ENCODE data around the gene SEC24D.

The SEC24D gene

DNA sequence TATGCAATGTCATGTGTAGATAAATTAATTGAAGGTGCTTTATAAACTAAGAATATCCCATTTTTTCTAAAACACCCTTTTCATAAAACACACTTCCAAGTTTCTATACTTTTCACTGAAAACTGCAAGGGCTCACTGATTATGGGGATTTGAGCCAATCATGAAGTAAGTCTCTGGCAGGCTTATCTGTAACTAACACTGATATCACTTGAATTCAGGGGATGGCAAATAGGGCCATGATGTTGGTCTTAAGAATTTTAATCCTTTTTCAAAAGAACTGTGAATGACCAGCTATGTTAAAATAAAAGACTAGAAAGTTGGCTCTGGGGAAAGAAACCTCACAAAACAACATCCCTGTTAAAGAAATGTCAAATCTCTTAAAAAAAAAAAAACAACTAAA is 13.0 kb upstream of the SEC24D start:
- Histone ChIP-seq H3F3A (ENCODE audit: low read depth) (no peaks in the 10 kb centered on the region; the same call in 1 of the 2 replicates), H3K4me2 (ENCODE audit: low read depth, low read length, poor library complexity, severe bottlenecking) (no peak overlapping the region), H3K9me3 (ENCODE audit: insufficient read depth, low read depth, low read length) (no peaks in the 10 kb centered on the region), H3K9ac (ENCODE audit: low read depth, low read length, poor library complexity, severe bottlenecking) (no peak overlapping the region), H2AFZ (ENCODE audit: low read length) (no peak overlapping the region), H3K4me1 (ENCODE audit: insufficient read depth, low read length, poor library complexity, severe bottlenecking) (peaks cover 18% of the 10 kb centered on the region), H3K4me3 (ENCODE audit: low read length, poor library complexity, severe bottlenecking) (no peak overlapping the region), H4K20me1 (ENCODE audit: insufficient read depth, low read length, poor library complexity, severe bottlenecking) (no peaks in the 10 kb centered on the region), H3K9me2 (replicated peaks; ENCODE audit: low read depth, low read length) (no peaks in the 10 kb centered on the region), H3K27me3 (ENCODE audit: insufficient read depth, low read length, poor library complexity, severe bottlenecking) (no peaks in the 10 kb centered on the region), H3K36me3 (ENCODE audit: insufficient read depth, low read length) (no peaks in the 10 kb centered on the region), H3K79me2 (ENCODE audit: insufficient read depth, low read length) (peaks cover 4% of the 10 kb centered on the region; the same call in 1 of the 2 replicates)
- TF ChIP-seq, protein P1, sequence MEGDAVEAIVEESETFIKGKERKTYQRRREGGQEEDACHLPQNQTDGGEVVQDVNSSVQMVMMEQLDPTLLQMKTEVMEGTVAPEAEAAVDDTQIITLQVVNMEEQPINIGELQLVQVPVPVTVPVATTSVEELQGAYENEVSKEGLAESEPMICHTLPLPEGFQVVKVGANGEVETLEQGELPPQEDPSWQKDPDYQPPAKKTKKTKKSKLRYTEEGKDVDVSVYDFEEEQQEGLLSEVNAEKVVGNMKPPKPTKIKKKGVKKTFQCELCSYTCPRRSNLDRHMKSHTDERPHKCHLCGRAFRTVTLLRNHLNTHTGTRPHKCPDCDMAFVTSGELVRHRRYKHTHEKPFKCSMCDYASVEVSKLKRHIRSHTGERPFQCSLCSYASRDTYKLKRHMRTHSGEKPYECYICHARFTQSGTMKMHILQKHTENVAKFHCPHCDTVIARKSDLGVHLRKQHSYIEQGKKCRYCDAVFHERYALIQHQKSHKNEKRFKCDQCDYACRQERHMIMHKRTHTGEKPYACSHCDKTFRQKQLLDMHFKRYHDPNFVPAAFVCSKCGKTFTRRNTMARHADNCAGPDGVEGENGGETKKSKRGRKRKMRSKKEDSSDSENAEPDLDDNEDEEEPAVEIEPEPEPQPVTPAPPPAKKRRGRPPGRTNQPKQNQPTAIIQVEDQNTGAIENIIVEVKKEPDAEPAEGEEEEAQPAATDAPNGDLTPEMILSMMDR (conservative IDR thresholded peaks at IDR 0.05; ENCODE audit: low read length): no peak
- TF ChIP-seq EZH2phosphoT487 (IDR thresholded peaks at IDR 0.05; ENCODE audit: borderline replicate concordance): no peak

DNA sequence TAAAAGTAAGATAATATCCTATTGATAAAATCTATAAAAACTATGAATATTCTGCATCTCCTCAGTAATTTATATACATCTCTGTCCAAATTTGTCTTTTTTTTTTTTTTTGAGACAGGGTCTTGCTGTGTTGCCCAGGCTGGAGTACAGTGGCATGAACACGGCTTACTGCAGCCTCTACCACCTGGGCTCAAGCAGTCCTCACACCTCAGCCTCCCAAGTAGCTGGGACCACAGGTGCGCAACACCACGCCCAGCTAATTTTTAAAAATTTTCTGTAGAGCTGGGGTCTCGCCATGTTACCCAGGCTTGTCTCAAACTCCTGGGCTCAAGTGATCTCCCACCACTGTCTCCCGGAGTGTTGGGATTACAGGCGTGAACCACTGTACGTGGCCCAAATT is 12.3 kb upstream of the SEC24D start:
- Histone ChIP-seq H3K4me3 (ENCODE audit: low read length, poor library complexity, severe bottlenecking) (no peak overlapping the region), H3K4me1 (ENCODE audit: insufficient read depth, low read length, poor library complexity, severe bottlenecking) (peaks cover 18% of the 10 kb centered on the region), H3K9ac (ENCODE audit: low read depth, low read length, poor library complexity, severe bottlenecking) (no peak overlapping the region), H4K20me1 (ENCODE audit: insufficient read depth, low read length, poor library complexity, severe bottlenecking) (no peaks in the 10 kb centered on the region), H3K4me2 (ENCODE audit: low read depth, low read length, poor library complexity, severe bottlenecking) (no peak overlapping the region), H3K79me2 (ENCODE audit: insufficient read depth, low read length) (peaks cover 4% of the 10 kb centered on the region; the same call in 1 of the 2 replicates), H2AFZ (ENCODE audit: low read length) (no peak overlapping the region), H3K9me3 (ENCODE audit: insufficient read depth, low read depth, low read length) (no peaks in the 10 kb centered on the region), H3F3A (ENCODE audit: low read depth) (no peaks in the 10 kb centered on the region; the same call in 1 of the 2 replicates), H3K9me2 (replicated peaks; ENCODE audit: low read depth, low read length) (no peaks in the 10 kb centered on the region), H3K27me3 (ENCODE audit: insufficient read depth, low read length, poor library complexity, severe bottlenecking) (no peaks in the 10 kb centered on the region), H3K36me3 (ENCODE audit: insufficient read depth, low read length) (no peaks in the 10 kb centered on the region)
- TF ChIP-seq, protein P1 (conservative IDR thresholded peaks at IDR 0.05; ENCODE audit: low read length): no peak
- TF ChIP-seq EZH2phosphoT487 (IDR thresholded peaks at IDR 0.05; ENCODE audit: borderline replicate concordance): no peak

GRCh38 chr4:118846979-118847378 is 11.1 kb upstream of the SEC24D start:
- Histone ChIP-seq H4K20me1 (ENCODE audit: insufficient read depth, low read length, poor library complexity, severe bottlenecking) (no peaks in the 10 kb centered on the region), H3K9me3 (ENCODE audit: insufficient read depth, low read depth, low read length) (no peaks in the 10 kb centered on the region)

More at GRCh38 chr4:118846979-118847378, 11.1 kb upstream of the SEC24D start:
- H3K4me2 ChIP-seq (ENCODE audit: low read depth, low read length, poor library complexity, severe bottlenecking): no peak overlapping the region
- TF ChIP-seq, protein P1 (conservative IDR thresholded peaks at IDR 0.05; ENCODE audit: low read length): no peak
- no peak for TF ChIP-seq EZH2phosphoT487 (IDR thresholded peaks at IDR 0.05; ENCODE audit: borderline replicate concordance)
- peaks cover 16% of the 10 kb centered on the region for H3K4me1 ChIP-seq (ENCODE audit: insufficient read depth, low read length, poor library complexity, severe bottlenecking)
- H3K27me3 ChIP-seq (ENCODE audit: insufficient read depth, low read length, poor library complexity, severe bottlenecking): no peaks in the 10 kb centered on the region
- H3K36me3 ChIP-seq (ENCODE audit: insufficient read depth, low read length): no peaks in the 10 kb centered on the region
- peaks cover 4% of the 10 kb centered on the region; the same call in 1 of the 2 replicates for H3K79me2 ChIP-seq (ENCODE audit: insufficient read depth, low read length)
- no peaks in the 10 kb centered on the region for H3K9me2 ChIP-seq (replicated peaks; ENCODE audit: low read depth, low read length)
- no peak overlapping the region for H3K4me3 ChIP-seq (ENCODE audit: low read length, poor library complexity, severe bottlenecking)
- no peak overlapping the region for H2AFZ ChIP-seq (ENCODE audit: low read length)
- no peak overlapping the region for H3K9ac ChIP-seq (ENCODE audit: low read depth, low read length, poor library complexity, severe bottlenecking)
- H3F3A ChIP-seq (ENCODE audit: low read depth): no peaks in the 10 kb centered on the region; the same call in 1 of the 2 replicates
